ENCODE data around the gene ACTA1.
A peak's percentile ranks its signal among the peaks of the same experiment; 100 is the strongest.

ACTA1 gene

DNA sequence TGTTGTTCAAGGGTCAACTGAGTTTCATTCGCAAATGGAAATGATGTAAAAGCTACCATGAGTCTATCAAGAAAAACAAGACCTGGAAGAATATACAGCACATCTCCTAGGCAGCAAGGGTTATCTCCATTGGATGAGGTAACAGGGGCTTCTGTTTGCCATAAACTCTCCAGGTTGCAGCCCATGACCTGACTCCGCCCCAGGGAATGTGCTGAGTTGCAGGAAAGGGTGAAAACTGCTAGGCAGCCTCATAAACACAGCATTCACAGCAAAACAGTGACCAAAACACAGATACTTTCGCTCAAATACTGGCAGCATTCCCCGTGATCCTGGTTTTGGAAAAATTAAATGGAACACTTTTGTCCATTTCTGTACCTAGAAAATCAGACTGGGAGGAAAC, 20.2 kb upstream of the ACTA1 start:
- no peaks in the 10 kb centered on the region for H3K4me1 Mint-ChIP-seq (ENCODE audit: low read depth)
- H3K36me3 Mint-ChIP-seq (ENCODE audit: low read depth), result peaks cover 55% of the 10 kb centered on the region
- no peaks in the 10 kb centered on the region for H3K9me3 Mint-ChIP-seq
- no peaks in the 10 kb centered on the region for H3K27me3 Mint-ChIP-seq
- no peak overlapping the region for H3K27ac Mint-ChIP-seq
- no peak overlapping the region for H3K4me3 Mint-ChIP-seq

DNA sequence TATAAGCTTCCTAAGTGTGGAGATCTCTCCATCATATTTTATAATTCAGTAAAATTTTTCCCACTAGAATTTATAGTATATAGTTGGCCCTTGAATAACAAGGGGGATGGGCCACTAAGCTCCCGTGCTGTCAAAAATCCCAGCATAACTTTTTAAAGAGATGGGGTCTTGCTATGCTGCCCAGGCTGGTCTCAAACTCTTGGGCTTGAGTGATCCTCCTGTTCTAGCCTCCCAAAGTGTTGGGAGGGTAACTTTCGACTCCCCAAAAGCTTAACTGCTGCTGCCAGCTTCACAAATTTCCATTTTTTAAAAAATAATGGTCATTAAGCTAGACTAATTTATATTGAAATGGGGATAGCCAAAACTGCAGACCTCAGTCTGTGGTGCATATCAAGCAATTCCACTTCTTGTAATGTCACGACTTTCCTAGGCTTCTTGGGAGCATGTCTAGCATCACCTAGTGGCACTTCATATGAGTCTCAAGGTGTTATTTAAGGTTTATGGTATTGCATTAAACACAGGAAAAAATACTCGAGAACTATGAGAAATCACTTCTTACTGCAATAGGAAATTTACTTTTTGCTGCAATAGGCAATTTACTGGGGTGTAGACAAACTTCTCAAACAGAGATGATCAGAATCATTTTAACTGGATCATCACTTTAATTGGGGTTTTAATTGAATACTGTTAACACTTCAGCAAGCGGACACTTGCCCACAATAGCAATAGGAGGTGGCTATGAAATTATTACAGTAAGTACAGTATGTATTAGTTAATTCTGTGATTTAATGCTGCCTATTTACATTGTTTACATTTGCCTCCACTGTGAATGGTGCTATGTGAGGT, 19.3 kb upstream of the ACTA1 start:
- Mint-ChIP-seq H3K9me3 (no peaks in the 10 kb centered on the region), H3K4me3 (no peak overlapping the region), H3K27me3 (no peaks in the 10 kb centered on the region), H3K27ac (no peak overlapping the region), H3K4me1 (ENCODE audit: low read depth) (no peaks in the 10 kb centered on the region), H3K36me3 (ENCODE audit: low read depth) (peaks cover 58% of the 10 kb centered on the region)

GRCh38 chr1:229448845-229449244, 15.0 kb upstream of the ACTA1 start:
- Mint-ChIP-seq H3K9me3 (no peaks in the 10 kb centered on the region), H3K27me3 (no peaks in the 10 kb centered on the region), H3K4me1 (ENCODE audit: low read depth) (no peaks in the 10 kb centered on the region), H3K27ac (no peak overlapping the region), H3K36me3 (ENCODE audit: low read depth) (peaks cover 62% of the 10 kb centered on the region), H3K4me3 (no peak overlapping the region)

DNA sequence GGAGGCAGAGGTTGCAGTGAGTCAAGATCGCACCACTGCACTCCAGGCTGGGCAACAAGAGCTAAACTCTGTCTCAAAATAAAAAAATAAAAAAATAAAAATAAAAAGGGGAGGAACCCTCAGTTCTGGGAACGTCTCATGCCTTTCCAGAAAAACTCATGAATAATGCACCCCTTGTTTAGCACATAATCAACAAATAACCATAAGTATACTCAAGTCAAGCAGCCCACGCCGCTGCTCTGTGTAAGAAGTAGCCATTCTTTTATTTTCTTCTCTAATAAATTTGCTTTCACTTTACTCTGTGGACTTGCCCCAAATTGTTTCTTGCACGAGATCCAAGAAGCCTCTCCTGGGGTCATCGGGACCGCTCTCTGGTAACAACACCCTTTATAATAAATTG, 14.5 kb upstream of the ACTA1 start:
- Mint-ChIP-seq H3K27ac (no peak overlapping the region), H3K27me3 (no peaks in the 10 kb centered on the region), H3K4me3 (no peak overlapping the region), H3K9me3 (no peaks in the 10 kb centered on the region), H3K4me1 (ENCODE audit: low read depth) (no peaks in the 10 kb centered on the region), H3K36me3 (ENCODE audit: low read depth) (peaks cover 60% of the 10 kb centered on the region)

GRCh38 chr1:229447809-229448252, 13.9 kb upstream of the ACTA1 start:
- H3K9me3 Mint-ChIP-seq, result no peaks in the 10 kb centered on the region
- H3K36me3 Mint-ChIP-seq (ENCODE audit: low read depth), result peaks cover 60% of the 10 kb centered on the region
- H3K4me1 Mint-ChIP-seq (ENCODE audit: low read depth), result no peaks in the 10 kb centered on the region
- no peaks in the 10 kb centered on the region for H3K27me3 Mint-ChIP-seq
- H3K4me3 Mint-ChIP-seq, result no peak overlapping the region
- no peak overlapping the region for H3K27ac Mint-ChIP-seq

DNA sequence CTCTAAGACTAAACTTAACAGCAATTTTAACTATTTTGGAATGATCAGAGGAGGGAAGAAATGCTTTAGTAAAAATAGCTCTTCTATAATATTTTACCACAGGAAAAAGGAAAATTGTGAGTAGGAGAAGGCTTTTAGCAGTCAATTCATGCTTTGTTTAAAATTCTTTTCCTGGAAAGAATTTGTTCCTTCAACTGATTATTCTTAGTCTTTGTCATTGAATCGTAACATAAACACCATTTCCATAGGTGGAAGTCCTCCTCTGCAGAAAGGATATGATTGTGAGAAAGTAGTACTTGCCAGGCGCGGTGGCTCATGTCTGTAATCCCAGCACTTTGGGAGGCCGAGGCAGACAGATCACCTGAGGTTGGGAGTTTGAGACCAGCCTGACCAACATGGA, 11.9 kb upstream of the ACTA1 start:
- no peak overlapping the region for H3K27ac Mint-ChIP-seq
- H3K9me3 Mint-ChIP-seq, result no peaks in the 10 kb centered on the region
- H3K4me1 Mint-ChIP-seq (ENCODE audit: low read depth), result peaks cover 15% of the 10 kb centered on the region
- peaks cover 57% of the 10 kb centered on the region for H3K36me3 Mint-ChIP-seq (ENCODE audit: low read depth)
- H3K27me3 Mint-ChIP-seq, result no peaks in the 10 kb centered on the region
- H3K4me3 Mint-ChIP-seq, result no peak overlapping the region

DNA sequence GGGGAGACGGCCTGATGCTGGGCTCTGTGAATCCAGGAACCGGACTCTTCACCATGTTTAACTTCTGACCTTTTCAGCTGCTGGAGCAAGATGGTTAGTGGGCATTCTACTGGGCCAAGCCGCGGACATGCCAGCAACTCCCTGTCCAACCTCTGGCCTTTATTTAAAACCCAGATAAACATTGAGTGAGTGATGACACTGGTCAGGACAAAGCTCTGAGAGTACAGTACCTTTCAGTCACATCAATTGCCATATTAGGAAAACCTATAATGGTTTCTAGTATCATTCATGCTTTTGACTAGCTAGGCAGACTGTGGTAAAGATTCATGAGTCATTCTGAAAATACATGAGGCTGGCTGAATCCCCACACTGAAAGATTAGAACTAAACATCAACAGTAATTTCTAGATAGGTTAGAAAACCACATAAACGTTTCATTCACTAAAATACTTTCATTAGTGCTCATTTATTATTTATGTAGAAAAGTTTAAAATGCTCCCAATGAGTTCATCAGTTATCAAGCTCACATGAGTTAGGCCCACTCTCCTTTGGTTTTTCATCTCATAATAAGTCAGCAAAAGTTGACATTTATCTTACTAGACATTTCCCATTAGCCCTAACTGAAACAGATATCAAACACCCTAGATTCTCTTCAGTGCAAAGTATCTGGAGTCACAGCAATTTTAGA, 7.1 kb upstream of the ACTA1 start:
- H3K27me3 Mint-ChIP-seq, result peaks cover 11% of the 10 kb centered on the region
- H3K4me3 Mint-ChIP-seq, result peak overlapping the region; percentile 67
- H3K9me3 Mint-ChIP-seq, result no peaks in the 10 kb centered on the region
- H3K27ac Mint-ChIP-seq, result peak overlapping the region; percentile 94
- H3K4me1 Mint-ChIP-seq (ENCODE audit: low read depth), result peaks cover 33% of the 10 kb centered on the region
- H3K36me3 Mint-ChIP-seq (ENCODE audit: low read depth), result peaks cover 59% of the 10 kb centered on the region

DNA sequence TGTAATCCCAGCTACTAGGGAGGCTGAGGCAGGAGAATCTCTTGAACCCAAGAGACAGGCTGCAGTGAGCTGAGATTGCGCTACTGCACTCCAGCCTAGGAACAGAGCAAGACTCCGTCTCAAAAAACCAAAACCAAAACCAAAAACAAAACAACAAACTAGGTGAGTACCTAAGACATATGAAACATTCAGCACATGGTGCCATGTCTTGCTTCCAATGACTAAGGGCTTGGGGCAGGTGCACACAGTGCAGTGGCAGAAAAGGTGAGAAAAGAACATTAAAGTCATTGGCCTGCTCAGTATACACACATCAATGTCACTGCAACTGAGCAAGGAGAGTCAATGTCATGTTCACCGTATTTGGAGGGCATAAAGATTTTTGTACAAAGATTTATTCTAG, 4.1 kb upstream of the ACTA1 start:
- Mint-ChIP-seq H3K4me3 (no peak overlapping the region), H3K4me1 (ENCODE audit: low read depth) (peaks cover 39% of the 10 kb centered on the region), H3K27me3 (peaks cover 35% of the 10 kb centered on the region), H3K27ac (no peak overlapping the region), H3K36me3 (ENCODE audit: low read depth) (peaks cover 40% of the 10 kb centered on the region), H3K9me3 (no peaks in the 10 kb centered on the region)

- no peak overlapping the region for H3K4me3 Mint-ChIP-seq
- peaks cover 40% of the 10 kb centered on the region for H3K36me3 Mint-ChIP-seq (ENCODE audit: low read depth)
- peaks cover 40% of the 10 kb centered on the region for H3K27me3 Mint-ChIP-seq
- peaks cover 40% of the 10 kb centered on the region for H3K4me1 Mint-ChIP-seq (ENCODE audit: low read depth)
- H3K27ac Mint-ChIP-seq, result no peak overlapping the region
- H3K9me3 Mint-ChIP-seq, result no peaks in the 10 kb centered on the region
These were observed 3.5 kb upstream of the ACTA1 start for GRCh38 chr1:229437443-229437842.

- Mint-ChIP-seq H3K9me3 (no peaks in the 10 kb centered on the region), H3K27me3 (peaks cover 53% of the 10 kb centered on the region), H3K4me1 (ENCODE audit: low read depth) (peaks cover 38% of the 10 kb centered on the region), H3K4me3 (no peak overlapping the region), H3K27ac (no peak overlapping the region), H3K36me3 (ENCODE audit: low read depth) (peaks cover 29% of the 10 kb centered on the region)
These were observed 2.3 kb upstream of the ACTA1 start for GRCh38 chr1:229436201-229436600.

DNA sequence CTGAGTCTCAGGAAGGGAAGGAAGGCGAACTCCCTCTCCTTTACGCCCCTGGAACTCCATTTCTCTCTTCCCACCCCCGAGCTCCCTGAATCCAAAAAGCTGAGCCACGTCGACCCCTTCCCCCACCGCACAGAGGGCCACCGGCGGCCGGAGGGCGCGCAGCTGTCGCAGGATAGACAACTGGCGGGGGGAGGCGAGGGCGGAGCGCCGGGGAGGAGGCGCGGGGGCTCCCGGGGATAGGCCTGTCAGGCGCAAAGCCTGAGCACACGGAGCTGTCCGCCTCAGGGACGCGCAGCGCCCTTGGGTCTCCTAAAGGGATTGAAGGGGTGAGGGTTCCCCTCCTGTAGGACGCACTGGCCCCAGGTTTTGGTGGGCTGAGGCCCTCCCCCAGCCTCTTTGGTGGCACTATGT, 752 bp upstream of the ACTA1 start:
- H3K36me3 Mint-ChIP-seq (ENCODE audit: low read depth), result peaks cover 15% of the 10 kb centered on the region
- H3K4me1 Mint-ChIP-seq (ENCODE audit: low read depth), result peaks cover 30% of the 10 kb centered on the region
- no peaks in the 10 kb centered on the region for H3K9me3 Mint-ChIP-seq
- no peak overlapping the region for H3K4me3 Mint-ChIP-seq
- no peak overlapping the region for H3K27ac Mint-ChIP-seq
- H3K27me3 Mint-ChIP-seq, result peaks cover 68% of the 10 kb centered on the region

DNA sequence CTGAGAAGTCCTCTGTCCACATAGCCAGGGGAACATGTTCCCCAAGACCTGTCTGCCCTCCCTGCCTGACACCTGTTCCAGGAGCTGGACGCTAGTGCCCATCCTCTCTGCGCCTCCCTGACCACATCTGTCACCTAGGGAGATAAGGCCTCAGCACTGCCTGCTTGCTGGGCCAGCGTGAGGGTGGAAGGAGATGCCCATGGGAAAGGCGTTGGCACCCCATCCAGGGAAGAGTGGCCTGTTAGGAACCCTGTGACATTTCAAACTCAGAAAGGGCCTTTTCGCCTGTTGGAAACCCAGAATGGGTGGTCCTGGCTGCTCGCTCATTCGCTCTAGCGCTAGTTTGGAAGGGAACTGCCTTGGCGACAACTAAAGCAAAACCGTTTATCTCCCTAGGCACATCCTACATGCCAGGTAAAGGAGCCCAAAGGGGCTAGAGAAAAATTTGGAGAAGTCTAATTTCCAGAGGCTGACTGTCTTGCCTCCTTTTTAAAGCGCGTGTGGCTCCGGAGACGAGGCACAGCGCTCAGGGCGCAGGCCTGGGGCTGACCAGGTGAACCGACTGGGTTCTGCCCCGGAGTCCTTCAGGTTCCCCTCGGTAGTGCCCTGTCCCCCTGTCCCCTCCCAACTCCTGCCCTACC, 410 bp downstream of the ACTA1 start:
- Mint-ChIP-seq H3K4me3 (no peak overlapping the region), H3K27ac (no peak overlapping the region), H3K36me3 (ENCODE audit: low read depth) (peaks cover 5% of the 10 kb centered on the region), H3K27me3 (peaks cover 69% of the 10 kb centered on the region), H3K9me3 (no peaks in the 10 kb centered on the region), H3K4me1 (ENCODE audit: low read depth) (peaks cover 25% of the 10 kb centered on the region)

DNA sequence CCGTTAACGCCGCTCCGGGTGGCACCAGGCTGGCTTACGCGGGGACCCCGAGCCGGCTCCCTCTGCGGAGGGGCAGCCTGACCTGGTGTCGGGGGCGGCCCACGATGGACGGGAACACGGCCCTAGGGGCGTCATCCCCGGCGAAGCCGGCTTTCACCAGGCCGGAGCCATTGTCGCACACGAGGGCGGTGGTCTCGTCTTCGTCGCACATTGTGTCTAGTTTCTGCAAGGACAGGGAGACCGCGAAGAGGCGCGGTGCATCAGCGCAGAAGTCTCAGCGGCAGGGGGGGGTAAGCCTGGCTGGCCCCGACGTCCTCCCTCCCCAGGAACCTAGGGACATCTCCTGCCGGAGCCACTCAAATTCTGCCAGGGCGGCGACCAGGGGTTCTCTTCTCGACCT, 989 bp downstream of the ACTA1 start:
- Mint-ChIP-seq H3K27ac (no peak overlapping the region), H3K4me1 (ENCODE audit: low read depth) (peaks cover 22% of the 10 kb centered on the region), H3K4me3 (no peak overlapping the region), H3K36me3 (ENCODE audit: low read depth) (no peaks in the 10 kb centered on the region), H3K27me3 (peaks cover 75% of the 10 kb centered on the region), H3K9me3 (no peaks in the 10 kb centered on the region)

DNA sequence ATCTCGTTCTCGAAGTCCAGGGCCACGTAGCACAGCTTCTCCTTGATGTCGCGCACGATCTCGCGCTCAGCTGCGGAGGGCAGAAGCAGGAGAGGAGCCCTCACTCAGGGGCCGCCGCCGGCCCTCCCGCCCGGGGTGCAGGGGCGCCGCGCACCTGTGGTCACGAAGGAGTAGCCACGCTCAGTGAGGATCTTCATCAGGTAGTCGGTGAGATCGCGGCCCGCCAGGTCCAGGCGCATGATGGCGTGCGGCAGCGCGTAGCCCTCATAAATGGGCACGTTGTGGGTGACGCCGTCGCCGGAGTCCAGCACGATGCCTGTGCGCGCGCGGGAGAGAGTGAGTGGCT, 1.8 kb downstream of the ACTA1 start:
- Mint-ChIP-seq H3K27ac (no peak overlapping the region), H3K36me3 (ENCODE audit: low read depth) (no peaks in the 10 kb centered on the region), H3K9me3 (no peaks in the 10 kb centered on the region), H3K27me3 (peaks cover 79% of the 10 kb centered on the region), H3K4me1 (ENCODE audit: low read depth) (peaks cover 22% of the 10 kb centered on the region), H3K4me3 (no peak overlapping the region)
